ENCODE data around the gene SH3BP5. TPM values are rescaled to one million over a fixed set of nuclear protein-coding genes. Genes with fewer than 3 reads are reported as not detected.

The SH3BP5 gene, protein sequence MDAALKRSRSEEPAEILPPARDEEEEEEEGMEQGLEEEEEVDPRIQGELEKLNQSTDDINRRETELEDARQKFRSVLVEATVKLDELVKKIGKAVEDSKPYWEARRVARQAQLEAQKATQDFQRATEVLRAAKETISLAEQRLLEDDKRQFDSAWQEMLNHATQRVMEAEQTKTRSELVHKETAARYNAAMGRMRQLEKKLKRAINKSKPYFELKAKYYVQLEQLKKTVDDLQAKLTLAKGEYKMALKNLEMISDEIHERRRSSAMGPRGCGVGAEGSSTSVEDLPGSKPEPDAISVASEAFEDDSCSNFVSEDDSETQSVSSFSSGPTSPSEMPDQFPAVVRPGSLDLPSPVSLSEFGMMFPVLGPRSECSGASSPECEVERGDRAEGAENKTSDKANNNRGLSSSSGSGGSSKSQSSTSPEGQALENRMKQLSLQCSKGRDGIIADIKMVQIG
- polyA plus RNA-seq (2013, experiment 1 of 2), result 8.4 TPM
- 8.4 TPM for polyA plus RNA-seq (2013, experiment 2 of 2)

GRCh38 chr3:15332405-15333098 lies at the start of gene SH3BP5:
TSS of gene SH3BP5 (minus strand) at chr3:15332586. CDS start at chr3:15332408, 178 bp downstream.
- peak within 1 kb of the TSS; percentile 63 to 86 for H3K4ac ChIP-seq (ENCODE audit: low read depth in 1 of 2, low read length in 2 of 2)
- H4K8ac ChIP-seq (ENCODE audit: low read length), result peak within 1 kb of the TSS; percentile 99
- H3K18ac ChIP-seq (ENCODE audit: low read depth in 1 of 2, low read length in 2 of 2), result peak within 1 kb of the TSS; percentile 84 to 86
- peak within 1 kb of the TSS; percentile 85 for H2BK15ac ChIP-seq (ENCODE audit: low read depth, poor library complexity, severe bottlenecking)
- H3K4me1 ChIP-seq (ENCODE audit: control insufficient read depth, insufficient read depth, low read depth, low read length), result peaks cover 13% of the 10 kb centered on the region
- H3K4me2 ChIP-seq (ENCODE audit: low read length, poor library complexity, severe bottlenecking), result peak within 1 kb of the TSS; percentile 100
- peaks cover 0 to 20% of the 10 kb centered on the region in 2 experiments for H3K36me3 ChIP-seq (ENCODE audit: control insufficient read depth in 1 of 2, insufficient read depth in 2 of 2, low read depth in 1 of 2, low read length in 2 of 2)
- peak within 1 kb of the TSS; percentile 92 to 96 for H3K4me3 ChIP-seq (ENCODE audit: insufficient read depth in 1 of 2, low read depth in 1 of 2, low read length in 2 of 2)
- peak; percentile 66 for DNase-seq
- H2AFZ ChIP-seq (ENCODE audit: low read depth, low read length), result peak within 1 kb of the TSS; percentile 91
- H3K9ac ChIP-seq (ENCODE audit: low read length), result peak within 1 kb of the TSS; percentile 97
- no peak within 1 kb of the TSS for H3K27ac ChIP-seq (ENCODE audit: low read length, poor library complexity, severe bottlenecking)
- H4K91ac ChIP-seq (ENCODE audit: low read length), result peak within 1 kb of the TSS; percentile 43
- no peaks in the 10 kb centered on the region for H3K9me3 ChIP-seq (ENCODE audit: control insufficient read depth, low read length)
- H2BK12ac ChIP-seq (ENCODE audit: low read length in 2 of 2), result peak within 1 kb of the TSS; percentile 75 to 89
- 13% methylated on average over 46 of the region's 66 CpGs for WGBS
- peaks cover 7% of the 10 kb centered on the region for H3K79me1 ChIP-seq (replicated peaks; ENCODE audit: low read length, poor library complexity, severe bottlenecking)
- H3K14ac ChIP-seq (ENCODE audit: low read length in 2 of 2), result peak within 1 kb of the TSS in 1 of 2 experiments; percentile 98
- no peaks in the 10 kb centered on the region for H3K27me3 ChIP-seq (ENCODE audit: control insufficient read depth in 1 of 2, insufficient read depth in 1 of 2, low read length in 2 of 2)
- H2BK120ac ChIP-seq (ENCODE audit: low read depth, low read length), result no peak within 1 kb of the TSS
- peak within 1 kb of the TSS; percentile 32 for H2BK5ac ChIP-seq (ENCODE audit: low read depth, low read length, poor library complexity, severe bottlenecking)
- H2AK5ac ChIP-seq (ENCODE audit: low read length, severe bottlenecking), result no peak within 1 kb of the TSS
- H3K23ac ChIP-seq (ENCODE audit: low read length in 2 of 2), result peak within 1 kb of the TSS; percentile 16 to 62

DNA sequence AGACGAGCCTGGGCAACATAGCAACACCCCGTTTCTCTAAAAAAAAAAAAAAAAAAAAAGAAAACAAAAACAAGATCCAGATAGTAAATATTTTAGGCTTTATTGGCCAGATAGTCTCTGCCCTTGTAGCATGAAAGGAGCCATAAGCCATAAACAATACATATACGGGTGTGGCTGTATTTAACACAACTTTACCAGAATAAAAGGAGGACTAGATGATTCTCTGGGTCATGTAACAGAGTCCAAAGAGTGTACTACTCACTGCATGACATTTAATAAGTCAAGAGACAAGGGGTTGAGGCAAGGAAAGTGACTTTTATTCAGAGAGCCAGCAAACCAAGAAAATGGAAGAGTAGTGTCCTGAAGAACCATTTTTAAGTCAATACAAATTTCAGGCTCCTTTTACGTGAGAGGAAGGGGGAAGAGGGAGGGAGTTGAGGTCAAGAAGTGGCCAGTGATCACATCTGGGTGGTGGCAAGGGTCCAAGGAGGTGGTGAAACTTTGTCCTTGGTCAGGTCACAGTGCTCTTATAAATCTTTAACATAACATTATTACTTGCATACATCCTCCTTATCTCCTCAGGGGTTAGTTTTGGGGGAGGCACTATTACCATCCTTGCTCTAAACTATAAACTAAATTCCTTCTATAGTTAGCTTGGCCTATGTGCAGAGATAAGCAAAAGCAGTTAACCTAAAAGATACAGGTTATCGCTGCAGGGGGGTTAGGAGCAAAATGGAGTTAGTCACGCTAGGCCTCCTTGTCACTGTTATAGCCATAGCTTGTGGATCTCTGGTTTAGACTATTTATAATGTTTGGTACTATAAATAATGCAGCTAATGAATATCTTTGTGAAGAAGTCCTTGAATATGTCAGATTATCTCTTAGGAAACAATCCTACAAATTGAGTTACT lies 48.8 kb upstream of the SH3BP5 start:
- H3K4me3 ChIP-seq (ENCODE audit: insufficient read depth in 1 of 2, low read depth in 1 of 2, low read length in 2 of 2), result no peak overlapping the region
- H2BK5ac ChIP-seq (ENCODE audit: low read depth, low read length, poor library complexity, severe bottlenecking), result no peak overlapping the region
- peak overlapping the region; percentile 32 for H3K9ac ChIP-seq (ENCODE audit: low read length)
- no peak overlapping the region for H2AK5ac ChIP-seq (ENCODE audit: low read length, severe bottlenecking)
- no peak overlapping the region for H3K18ac ChIP-seq (ENCODE audit: low read depth in 1 of 2, low read length in 2 of 2)
- no peak overlapping the region for H3K23ac ChIP-seq (ENCODE audit: low read length in 2 of 2)
- H2BK15ac ChIP-seq (ENCODE audit: low read depth, poor library complexity, severe bottlenecking), result no peak overlapping the region
- H3K36me3 ChIP-seq (ENCODE audit: control insufficient read depth in 1 of 2, insufficient read depth in 2 of 2, low read depth in 1 of 2, low read length in 2 of 2), result no peaks in the 10 kb centered on the region
- no peak overlapping the region for H3K4ac ChIP-seq (ENCODE audit: low read depth in 1 of 2, low read length in 2 of 2)
- H3K4me2 ChIP-seq (ENCODE audit: low read length, poor library complexity, severe bottlenecking), result no peak overlapping the region
- H3K14ac ChIP-seq (ENCODE audit: low read length in 2 of 2), result no peak overlapping the region
- no peak overlapping the region for H3K27ac ChIP-seq (ENCODE audit: low read length, poor library complexity, severe bottlenecking)
- H4K91ac ChIP-seq (ENCODE audit: low read length), result no peak overlapping the region
- 91% methylated on average over 3 of the region's 6 CpGs for WGBS
- DNase-seq, result no peak
- H3K79me1 ChIP-seq (replicated peaks; ENCODE audit: low read length, poor library complexity, severe bottlenecking), result no peaks in the 10 kb centered on the region
- H2AFZ ChIP-seq (ENCODE audit: low read depth, low read length), result no peak overlapping the region
- no peak overlapping the region for H4K8ac ChIP-seq (ENCODE audit: low read length)
- no peaks in the 10 kb centered on the region for H3K27me3 ChIP-seq (ENCODE audit: control insufficient read depth in 1 of 2, insufficient read depth in 1 of 2, low read length in 2 of 2)
- no peaks in the 10 kb centered on the region for H3K4me1 ChIP-seq (ENCODE audit: control insufficient read depth, insufficient read depth, low read depth, low read length)
- no peak overlapping the region for H2BK12ac ChIP-seq (ENCODE audit: low read length in 2 of 2)
- H3K9me3 ChIP-seq (ENCODE audit: control insufficient read depth, low read length), result no peaks in the 10 kb centered on the region
- H2BK120ac ChIP-seq (ENCODE audit: low read depth, low read length), result no peak overlapping the region

DNA sequence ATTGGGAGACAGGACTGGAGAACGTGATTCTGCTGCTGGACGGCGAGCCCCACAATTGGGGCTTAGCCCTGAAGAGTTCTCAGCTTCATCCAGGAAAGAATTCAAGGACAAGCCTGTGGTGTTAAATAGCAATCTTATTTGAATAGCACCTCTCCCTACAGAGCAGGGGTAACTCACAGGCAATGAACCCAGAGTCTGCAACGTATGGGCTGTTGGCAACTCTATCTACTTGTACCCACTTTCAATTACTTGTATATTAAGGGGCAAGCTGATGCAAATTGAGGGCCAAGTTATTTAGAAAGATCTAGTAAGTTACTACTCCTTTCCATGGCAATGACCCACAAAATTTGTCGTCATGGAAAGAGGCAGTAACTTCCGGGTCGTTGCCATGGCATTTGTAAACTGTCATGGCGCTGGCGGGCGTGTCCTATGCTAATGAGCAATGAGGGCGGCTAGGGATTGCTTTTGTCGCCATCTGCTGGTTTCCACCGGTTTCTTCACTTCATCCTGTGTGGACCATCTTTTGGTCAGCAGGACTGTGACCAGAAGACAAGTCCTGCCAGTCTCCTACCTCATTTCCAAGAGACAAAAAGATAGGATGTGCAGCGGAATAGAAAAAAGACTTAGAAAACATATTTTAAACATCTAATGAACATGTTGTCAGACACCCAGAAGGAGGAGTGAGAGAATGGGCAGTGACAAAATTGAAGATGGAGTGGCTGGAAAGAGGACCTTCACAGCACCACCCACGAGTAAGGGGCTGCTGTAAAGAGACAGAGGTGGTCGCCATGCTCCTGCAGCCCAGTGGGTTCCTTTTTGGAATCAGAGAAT lies 45.8 kb upstream of the SH3BP5 start:
- no peak overlapping the region for H2BK5ac ChIP-seq (ENCODE audit: low read depth, low read length, poor library complexity, severe bottlenecking)
- peak overlapping the region; percentile 59 for H3K4me2 ChIP-seq (ENCODE audit: low read length, poor library complexity, severe bottlenecking)
- no peak overlapping the region for H2BK120ac ChIP-seq (ENCODE audit: low read depth, low read length)

More for the DNA sequence above, 45.8 kb upstream of the SH3BP5 start:
- Histone ChIP-seq H3K18ac (ENCODE audit: low read depth in 1 of 2, low read length in 2 of 2) (peak overlapping the region; percentile 48 to 87), H2BK15ac (ENCODE audit: low read depth, poor library complexity, severe bottlenecking) (no peak overlapping the region), H3K4ac (ENCODE audit: low read depth in 1 of 2, low read length in 2 of 2) (peak overlapping the region; percentile 41 to 56), H3K36me3 (ENCODE audit: control insufficient read depth in 1 of 2, insufficient read depth in 2 of 2, low read depth in 1 of 2, low read length in 2 of 2) (no peaks in the 10 kb centered on the region), H3K14ac (ENCODE audit: low read length in 2 of 2) (no peak overlapping the region), H3K27me3 (ENCODE audit: control insufficient read depth in 1 of 2, insufficient read depth in 1 of 2, low read length in 2 of 2) (no peaks in the 10 kb centered on the region), H3K9ac (ENCODE audit: low read length) (peak overlapping the region; percentile 80), H4K91ac (ENCODE audit: low read length) (peak overlapping the region; percentile 59), H3K4me1 (ENCODE audit: control insufficient read depth, insufficient read depth, low read depth, low read length) (no peaks in the 10 kb centered on the region), H2AFZ (ENCODE audit: low read depth, low read length) (peak overlapping the region; percentile 100), H3K9me3 (ENCODE audit: control insufficient read depth, low read length) (no peaks in the 10 kb centered on the region), H2BK12ac (ENCODE audit: low read length in 2 of 2) (no peak overlapping the region), H3K23ac (ENCODE audit: low read length in 2 of 2) (no peak overlapping the region), H3K4me3 (ENCODE audit: insufficient read depth in 1 of 2, low read depth in 1 of 2, low read length in 2 of 2) (no peak overlapping the region), H4K8ac (ENCODE audit: low read length) (peak overlapping the region; percentile 89), H3K27ac (ENCODE audit: low read length, poor library complexity, severe bottlenecking) (no peak overlapping the region), H2AK5ac (ENCODE audit: low read length, severe bottlenecking) (no peak overlapping the region), H3K79me1 (replicated peaks; ENCODE audit: low read length, poor library complexity, severe bottlenecking) (no peaks in the 10 kb centered on the region)
- 26% methylated on average over 14 of the region's 16 CpGs for WGBS
- peak; percentile 97 for DNase-seq

Data from mesenchymal stem cell (in vitro differentiated cells and primary cell).